Hematopoietic multipotent progenitor cell treated with erythropoietin and hydrocortisone succinate and interleukin-3 and kit ligand, for 15 days (in vitro differentiated cells): Measurements from ENCODE around the gene ZFP90.
"Not testable (repeated sequence)": the region's sequence is repeated elsewhere in the genome, so short reads cannot be mapped to it uniquely, and the experiment has no call there.

Experiments used
- DNase-seq: peaks from one replicate; pipeline ENCODE4 v3.0.0-alpha.2; 2015; ENCODE audit warnings: low spot score

Gene ZFP90

GRCh38 chr16:68519225-68519745 lies 19.8 kb upstream of the ZFP90 start:
- DNase-seq: no peak

DNA sequence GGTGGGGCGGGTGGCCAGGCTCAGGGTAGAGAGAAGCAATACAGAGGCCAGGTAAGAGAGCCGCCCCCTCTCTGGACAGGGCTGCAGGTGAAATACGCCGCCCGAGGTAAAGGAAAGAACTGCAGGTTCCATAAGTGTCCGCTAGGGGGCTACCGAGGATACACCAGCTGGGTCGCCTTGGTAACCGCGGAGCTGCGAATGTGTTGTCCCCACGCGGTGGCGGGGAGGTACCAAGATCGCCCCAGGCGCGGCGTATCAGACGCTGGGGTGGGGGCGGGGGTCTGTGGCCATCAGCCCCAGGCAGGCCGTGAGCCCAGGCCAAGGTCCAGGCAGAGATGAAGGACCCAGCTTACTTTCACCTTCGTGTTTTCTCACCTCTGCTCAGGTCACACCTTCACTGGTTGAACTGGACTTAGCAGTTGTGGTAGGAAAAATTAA lies 18.4 kb upstream of the ZFP90 start:
- DNase-seq: peak; percentile 86

DNA sequence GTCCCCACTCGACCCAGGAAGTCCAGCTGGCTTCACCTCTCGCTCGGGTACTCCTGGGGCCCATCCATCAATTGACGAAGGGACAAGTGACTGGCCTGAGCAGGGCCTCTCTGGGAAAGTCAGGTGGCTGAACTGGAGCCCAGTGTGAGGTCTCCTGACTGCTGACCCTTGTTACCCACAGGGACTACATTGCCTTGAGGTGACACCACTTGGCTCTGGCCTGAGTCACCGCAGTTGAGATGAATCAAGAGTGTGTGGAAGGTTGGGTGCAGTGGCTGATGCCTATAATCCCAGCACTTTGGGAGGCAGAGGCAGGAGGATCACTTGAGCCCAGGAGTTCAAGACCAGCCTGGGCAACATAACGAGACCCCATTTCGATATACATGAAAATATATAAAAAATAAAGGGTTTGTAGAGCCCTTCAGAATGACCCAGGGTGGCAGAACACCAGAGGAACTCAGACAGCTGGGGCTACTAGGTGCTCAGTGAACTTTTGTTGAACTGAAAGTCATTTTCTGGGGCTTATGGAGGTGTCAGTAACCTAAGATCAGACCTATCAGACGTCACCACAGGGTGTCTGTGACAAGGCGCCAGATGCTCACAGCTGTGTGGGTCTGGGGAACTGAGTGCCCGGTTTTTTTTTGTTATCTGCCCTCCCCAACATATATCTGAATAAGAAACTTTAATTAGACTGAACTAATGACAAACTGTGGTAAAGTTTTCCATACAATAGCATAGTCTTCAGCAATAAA lies 14.8 kb upstream of the ZFP90 start:
- no peak for DNase-seq

- DNase-seq: no peak
These were observed 12.8 kb upstream of the ZFP90 start for GRCh38 chr16:68526143-68526781.

DNA sequence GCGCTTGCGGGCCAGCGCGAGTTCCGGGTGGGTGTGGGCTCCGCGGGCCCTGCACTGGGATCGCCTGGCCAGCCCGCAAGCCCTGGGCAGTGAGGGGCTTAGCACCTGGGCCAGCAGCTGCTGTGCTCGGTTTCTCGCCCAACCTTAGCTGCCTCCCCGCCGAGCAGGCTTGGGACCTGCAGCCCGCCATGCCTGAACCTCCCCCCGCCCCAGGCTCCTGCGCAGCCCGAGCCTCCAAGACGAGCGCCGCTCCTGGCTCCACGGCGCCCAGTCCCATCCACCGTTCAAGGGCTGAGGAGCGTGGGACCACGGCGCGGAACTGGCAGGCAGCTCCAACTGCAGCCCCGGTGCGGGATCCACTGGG lies 12.3 kb upstream of the ZFP90 start:
- no peak for DNase-seq

DNA sequence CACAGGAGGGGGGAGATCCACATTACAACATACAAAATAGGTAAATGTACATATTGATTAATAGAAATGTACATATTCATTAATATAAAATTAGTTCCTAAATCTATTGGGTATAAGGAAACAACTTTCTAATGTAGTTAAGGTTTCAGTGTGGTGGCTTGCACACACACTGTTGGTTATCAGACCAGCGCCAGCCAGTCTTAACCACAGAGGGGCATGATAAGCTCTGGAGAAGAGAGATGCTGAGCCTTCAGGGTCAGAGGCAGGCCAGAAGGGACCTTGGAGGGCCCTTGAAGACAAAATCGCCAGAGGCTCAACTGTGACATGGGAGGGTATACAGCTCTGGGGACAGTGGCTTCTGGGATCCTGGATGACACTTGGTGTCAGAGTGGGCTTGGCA lies 10.9 kb upstream of the ZFP90 start:
- DNase-seq: peak; percentile 14

DNA sequence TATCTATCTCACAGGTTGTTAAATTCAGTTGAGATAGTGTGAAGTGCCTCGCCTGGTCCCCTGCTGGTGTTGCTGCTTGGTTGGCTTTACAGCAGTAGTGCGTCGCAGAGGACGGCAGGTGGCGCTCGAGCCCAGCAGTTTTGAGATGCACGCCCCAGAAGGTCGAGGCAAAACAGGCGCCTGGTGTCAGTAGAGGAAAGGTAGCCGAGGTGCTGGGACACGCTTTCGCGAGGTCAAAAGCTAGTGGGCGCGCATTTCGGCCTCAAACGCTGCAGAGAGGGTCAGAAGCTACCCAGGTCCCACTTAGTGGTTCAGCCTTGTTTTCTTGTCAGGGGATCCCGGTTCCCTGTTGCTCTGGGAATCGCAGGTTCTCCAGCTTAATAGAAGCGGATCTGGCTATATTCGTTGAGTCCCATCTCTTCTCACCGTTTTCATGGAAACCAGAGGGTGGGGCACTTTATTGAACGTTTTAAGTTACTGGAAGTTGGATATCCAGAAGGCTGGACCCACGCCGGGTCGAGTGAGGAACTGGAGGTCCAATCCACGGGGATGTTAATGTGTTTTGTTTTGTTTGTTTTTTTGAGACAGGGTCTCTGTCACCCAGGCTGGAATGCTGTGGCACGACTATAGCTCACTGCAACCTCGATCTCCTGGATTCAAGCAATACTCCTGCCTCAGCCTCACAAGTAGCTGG lies 10.3 kb upstream of the ZFP90 start:
- peak; percentile 87 for DNase-seq

DNA sequence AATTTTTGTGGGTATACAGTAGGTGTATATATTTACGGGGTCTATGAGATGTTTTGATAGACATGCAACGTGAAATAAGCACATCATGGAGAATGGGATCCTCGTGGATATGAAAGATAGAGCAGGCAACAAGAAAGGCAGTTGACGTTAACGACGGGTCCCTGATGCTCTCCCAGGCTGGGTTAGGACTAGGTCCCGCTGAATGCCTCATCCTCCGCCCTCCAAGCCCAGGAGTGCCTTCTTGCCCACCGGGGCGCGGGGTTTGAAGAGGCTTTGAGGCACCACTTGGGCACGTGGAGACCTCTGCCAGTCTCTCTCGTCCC lies 9.5 kb upstream of the ZFP90 start:
- no peak for DNase-seq

DNA sequence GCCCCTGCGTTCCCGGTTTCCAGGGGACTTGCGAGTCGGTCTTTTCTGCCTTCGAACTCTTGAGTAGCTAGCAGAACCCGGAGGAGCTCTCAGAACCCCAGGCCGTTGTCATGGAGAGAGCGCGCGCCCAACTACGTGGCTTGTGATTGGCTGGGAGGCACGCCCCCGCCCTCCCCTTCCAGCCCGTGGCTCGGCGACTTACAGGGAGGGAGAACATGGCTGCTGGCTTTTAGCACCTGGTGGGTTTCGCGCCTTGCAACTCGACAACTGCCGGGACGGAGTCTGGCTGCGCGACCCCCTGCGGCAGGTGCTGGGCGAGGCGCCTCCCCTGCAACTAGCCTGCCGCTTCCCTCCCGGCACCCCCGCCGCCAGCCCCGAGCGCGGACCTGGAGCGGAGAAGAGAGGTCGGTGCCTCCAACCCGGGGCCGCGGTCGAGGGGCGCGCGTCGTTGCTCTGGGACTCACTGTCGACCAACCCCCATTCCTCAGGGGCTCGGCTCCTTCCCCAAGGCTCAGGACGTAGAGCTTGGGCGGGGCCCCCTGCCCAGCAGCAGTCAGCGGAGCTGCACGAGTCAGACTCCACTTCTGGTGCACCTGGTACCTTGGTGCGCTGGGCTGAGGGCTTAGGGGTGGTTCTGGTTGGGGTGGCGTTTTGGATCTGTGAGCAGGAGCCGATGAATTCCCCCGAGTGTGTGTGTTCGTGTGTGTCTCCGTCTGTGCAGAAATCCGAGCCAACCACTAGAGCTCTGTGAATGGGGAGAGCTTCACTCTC lies 9.0 kb upstream of the ZFP90 start:
- peak; percentile 88 for DNase-seq

- DNase-seq: no peak
These were observed 5.2 kb upstream of the ZFP90 start for GRCh38 chr16:68533937-68534336.

- no peak for DNase-seq
These were observed 3.8 kb upstream of the ZFP90 start for GRCh38 chr16:68535331-68535730.

GRCh38 chr16:68539711-68540239 lies 684 bp downstream of the ZFP90 start:
- DNase-seq: no peak

GRCh38 chr16:68548947-68549346 lies 9.9 kb downstream of the ZFP90 start:
- DNase-seq: no peak

GRCh38 chr16:68553186-68553585 lies 14.1 kb downstream of the ZFP90 start:
- DNase-seq: no peak

DNA sequence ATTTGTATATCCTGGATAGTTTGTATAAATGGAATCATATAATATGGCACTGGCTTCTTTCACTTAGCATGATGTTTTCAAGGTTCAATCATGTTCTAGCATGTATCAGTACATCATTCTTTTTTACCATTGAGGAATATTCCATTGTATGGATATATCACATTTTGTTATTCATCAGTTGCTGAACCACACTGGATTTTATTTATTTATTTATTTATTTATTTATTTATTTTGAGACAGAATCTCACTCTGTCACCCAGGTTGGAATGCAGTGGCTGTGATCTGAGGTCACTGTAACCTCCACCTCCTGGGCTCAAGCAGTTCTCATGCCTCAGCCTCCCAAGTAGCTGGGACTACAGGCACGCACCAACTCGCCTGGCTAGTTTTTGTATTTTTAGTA lies 21.2 kb downstream of the ZFP90 start:
- not testable (repeated sequence) for DNase-seq

DNA sequence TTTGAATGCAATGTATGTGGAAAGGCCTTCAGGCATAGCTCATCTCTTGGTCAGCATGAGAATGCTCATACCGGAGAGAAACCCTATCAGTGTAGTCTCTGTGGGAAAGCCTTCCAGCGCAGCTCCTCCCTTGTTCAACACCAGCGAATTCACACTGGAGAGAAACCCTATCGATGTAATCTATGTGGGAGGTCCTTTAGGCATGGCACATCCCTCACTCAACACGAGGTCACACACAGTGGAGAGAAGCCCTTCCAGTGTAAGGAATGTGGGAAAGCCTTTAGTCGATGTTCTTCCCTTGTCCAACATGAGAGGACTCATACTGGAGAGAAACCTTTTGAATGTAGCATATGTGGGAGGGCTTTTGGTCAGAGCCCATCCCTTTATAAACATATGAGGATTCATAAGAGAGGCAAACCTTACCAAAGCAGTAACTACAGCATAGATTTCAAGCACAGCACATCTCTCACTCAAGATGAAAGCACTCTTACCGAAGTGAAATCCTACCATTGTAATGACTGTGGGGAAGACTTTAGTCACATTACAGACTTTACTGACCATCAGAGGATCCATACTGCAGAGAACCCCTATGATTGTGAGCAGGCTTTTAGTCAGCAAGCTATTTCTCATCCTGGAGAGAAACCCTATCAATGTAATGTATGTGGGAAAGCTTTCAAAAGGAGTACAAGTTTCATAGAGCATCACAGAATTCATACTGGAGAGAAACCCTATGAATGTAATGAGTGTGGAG lies 24.7 kb downstream of the ZFP90 start:
- no peak for DNase-seq

- DNase-seq: no peak
These were observed 25.4 kb downstream of the ZFP90 start for GRCh38 chr16:68564382-68564985.

- no peak for DNase-seq
These were observed 35.4 kb downstream of the ZFP90 start for GRCh38 chr16:68574479-68574878.

GRCh38 chr16:68575082-68575481 lies 36.0 kb downstream of the ZFP90 start:
- no peak for DNase-seq

DNA sequence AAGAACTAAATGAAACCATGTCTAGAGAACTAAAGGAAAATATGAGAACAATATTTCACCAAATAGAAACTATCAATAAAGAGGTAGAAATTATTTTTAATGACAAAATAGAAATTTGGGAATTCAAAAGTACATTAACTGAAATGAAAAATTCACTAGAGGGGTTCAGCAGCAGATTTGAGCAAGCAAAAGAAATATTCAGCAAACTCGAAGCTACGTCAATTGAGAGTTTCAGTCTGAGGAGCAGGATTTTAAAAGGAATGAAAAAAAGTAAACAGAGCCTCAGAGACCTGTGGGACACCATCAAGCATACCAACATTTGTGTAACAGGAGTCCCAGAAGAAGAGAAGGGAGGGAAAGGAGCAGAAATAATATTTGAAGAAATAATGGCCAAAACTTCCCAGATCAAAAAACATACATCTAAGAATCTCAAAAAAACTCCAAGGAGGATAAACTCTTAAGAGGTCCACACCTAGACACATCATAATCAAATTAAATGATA lies 38.3 kb downstream of the ZFP90 start:
- no peak for DNase-seq
